IMR-90 (cell line): ENCODE measurements around the gene DOCK6. TPM values are rescaled to one million over a fixed set of nuclear protein-coding genes. Genes with fewer than 3 reads are reported as not detected.

ENCODE experiments used
- ATAC-seq: fragments of 200-7000 bp; cut with Tn5 transposase; 2 replicates; pipeline ENCODE4 v1.9.1; 2020; ENCODE audit warnings: low read depth, mild to moderate bottlenecking, moderate library complexity
- BruUV-seq: library from RNA; stranded (reverse); fragments of 400-500 nt; replicated peaks from 2 replicates; lab custom pipeline; 2021; lab: Mats Ljungman, UMichigan
- CTCF ChIA-PET: fragments of 300-600 bp; formaldehyde crosslinking; extraction: SDS; loops from one replicate; lab custom pipeline; 2021; ENCODE audit warnings: antibody characterized with exemption; lab: Yijun Ruan, JAX
- POLR2A ChIA-PET: fragments of 300-600 bp; sonication (Branson Sonifier 250); formaldehyde crosslinking; loops from one replicate; lab custom pipeline; 2022; ENCODE audit warnings: antibody characterized with exemption; ENCODE audit not compliant: unreplicated experiment; lab: Charles Lee
- DNase-seq: peaks from one replicate; pipeline ENCODE4 v3.0.0; 2013
- H2AFZ ChIP-seq: replicated peaks from 2 replicates; pipeline ENCODE3; 2013; ENCODE audit warnings: low read length, mild to moderate bottlenecking; ENCODE audit not compliant: poor library complexity
- H2AK5ac ChIP-seq: 2 replicates; pipeline ENCODE4 v1.6.1; 2013; ENCODE audit warnings: low read depth, low read length, inconsistent platforms
- H2AK9ac ChIP-seq: replicated peaks from 2 replicates; pipeline ENCODE3; 2013; ENCODE audit warnings: mild to moderate bottlenecking, low read depth, low read length, moderate library complexity; ENCODE audit not compliant: poor library complexity
- H2BK120ac ChIP-seq: 2 replicates; pipeline ENCODE4 v1.6.1; 2013; ENCODE audit warnings: low read depth, low read length, inconsistent platforms
- H2BK15ac ChIP-seq: 3 replicates; pipeline ENCODE4 v1.6.1; 2013; ENCODE audit warnings: low read depth, low read length, inconsistent platforms
- H2BK20ac ChIP-seq: 2 replicates; pipeline ENCODE4 v1.6.1; 2013; ENCODE audit warnings: low read depth, mild to moderate bottlenecking, inconsistent platforms, low read length, moderate library complexity
- H2BK5ac ChIP-seq: 2 replicates; pipeline ENCODE4 v1.6.1; 2013; ENCODE audit warnings: mild to moderate bottlenecking, low read depth, low read length, inconsistent platforms; ENCODE audit not compliant: poor library complexity, severe bottlenecking
- H3K14ac ChIP-seq: replicated peaks from 2 replicates; pipeline ENCODE4 v1.6.1; 2013; ENCODE audit warnings: low read depth, low read length, inconsistent platforms
- H3K18ac ChIP-seq: 2 replicates; pipeline ENCODE4 v1.6.1; 2013; ENCODE audit warnings: low read depth, low read length, control low read depth
- H3K23ac ChIP-seq: 2 replicates; pipeline ENCODE4 v1.6.1; 2013; ENCODE audit warnings: low read depth, low read length, inconsistent platforms
- H3K27ac ChIP-seq: 2 replicates; pipeline ENCODE4 v1.5.1; 2013; ENCODE audit warnings: mild to moderate bottlenecking, control low read depth, low read length; ENCODE audit not compliant: insufficient read depth
- H3K27me3 ChIP-seq: 2 replicates; pipeline ENCODE4 v1.6.1; 2013; ENCODE audit warnings: low read length; ENCODE audit not compliant: control insufficient read depth, insufficient read depth
- H3K36me3 ChIP-seq: 2 replicates; pipeline ENCODE4 v1.6.1; 2013; ENCODE audit warnings: low read length, mixed read lengths; ENCODE audit not compliant: control insufficient read depth, insufficient read depth
- H3K4ac ChIP-seq: 2 replicates; pipeline ENCODE4 v1.6.1; 2013; ENCODE audit warnings: low read depth, low read length, inconsistent platforms
- H3K4me1 ChIP-seq: 2 replicates; pipeline ENCODE4 v1.6.1; 2013; ENCODE audit warnings: low read length, mixed read lengths; ENCODE audit not compliant: control insufficient read depth, insufficient read depth
- H3K4me2 ChIP-seq: 2 replicates; pipeline ENCODE4 v1.6.1; 2013; ENCODE audit warnings: low read depth, mild to moderate bottlenecking, control low read depth, low read length, moderate library complexity
- H3K4me3 ChIP-seq: 2 replicates; pipeline ENCODE4 v1.5.1; 2013; ENCODE audit warnings: low read depth, mild to moderate bottlenecking, control low read depth, low read length, moderate library complexity; ENCODE audit not compliant: insufficient read depth
- H3K56ac ChIP-seq: 2 replicates; pipeline ENCODE4 v1.6.1; 2013; ENCODE audit warnings: low read length, inconsistent platforms; ENCODE audit not compliant: insufficient read depth; ENCODE audit errors: extremely low read depth
- H3K79me1 ChIP-seq, 2 experiments: 2 replicates each; pipeline ENCODE4 v1.6.1; 2013; ENCODE audit warnings: low read length in 2 of 2, inconsistent platforms in 1 of 2, low read depth in 1 of 2
- H3K9ac ChIP-seq: 2 replicates; pipeline ENCODE4 v1.6.1; 2013; ENCODE audit warnings: low read depth, low read length, control low read depth
- H3K9me1 ChIP-seq: 2 replicates; pipeline ENCODE4 v1.6.1; 2013; ENCODE audit warnings: low read length, inconsistent platforms; ENCODE audit not compliant: insufficient read depth
- H3K9me3 ChIP-seq: 2 replicates; pipeline ENCODE4 v1.6.1; 2013; ENCODE audit warnings: low read length; ENCODE audit not compliant: control insufficient read depth, insufficient read depth
- H4K20me1 ChIP-seq: 2 replicates; pipeline ENCODE4 v1.6.1; 2013; ENCODE audit warnings: low read length, inconsistent platforms; ENCODE audit not compliant: insufficient read depth
- H4K5ac ChIP-seq: 2 replicates; pipeline ENCODE4 v1.6.1; 2013; ENCODE audit warnings: mild to moderate bottlenecking, low read depth, low read length, control low read depth
- H4K8ac ChIP-seq, 2 experiments: 2 replicates each; pipeline ENCODE4 v1.6.1; 2013; ENCODE audit warnings: low read depth in 2 of 2, low read length in 2 of 2, control low read depth in 1 of 2, inconsistent platforms in 1 of 2
- H4K91ac ChIP-seq: 2 replicates; pipeline ENCODE4 v1.6.1; 2013; ENCODE audit warnings: low read depth, low read length, inconsistent platforms; ENCODE audit not compliant: insufficient read depth
- CTCF ChIP-seq: conservative IDR thresholded peaks from 2 replicates; pipeline ENCODE4 v1.5.1; 2012; ENCODE audit warnings: mild to moderate bottlenecking, low read depth, low read length, improper control_type of control experiment
- FOS ChIP-seq: fragments of 150-350 bp; IDR thresholded peaks from 2 replicates; pipeline ENCODE4 v1.6.1; 2016; ENCODE audit warnings: low read depth, low read length
- WGBS, 2 experiments: methylation state at CpG; one replicate each; pipeline versions ENCODE4 v1.1.5 to v1.1.7; 2013; ENCODE audit warnings: missing lambda C conversion rate in 2 of 2; ENCODE audit not compliant: insufficient read length in 1 of 2; ENCODE audit errors: extremely low coverage in 2 of 2; 5-methylcytosine and 5-hydroxymethylcytosine counted together
- dilution Hi-C: fragments of 300-500 bp; cut with HindIII; formaldehyde crosslinking; loops from one replicate; pipeline ENCODE4 v1.14.3; 2018; ENCODE audit warnings: low sequenced_read_pairs; ENCODE audit not compliant: unreplicated experiment
- in situ Hi-C: fragments of 300-500 bp; cut with MboI; formaldehyde crosslinking; loops from 3 replicates; pipeline ENCODE4 v1.14.3; 2019; ENCODE audit warnings: low sequenced_read_pairs, inconsistent platforms, mixed read lengths
- intact Hi-C: fragments of 100-400 bp; cut with micrococcal nuclease; formaldehyde crosslinking; loops from 2 replicates; pipeline ENCODE4 v1.10.0; 2022
- polyA plus RNA-seq, 3 experiments: library from polyadenylated mRNA; depleted of rRNA; stranded (reverse); fragments of >200 nt; gene quantifications; 2 replicates each; pipeline ENCODE4 v1.2.3, GENCODE V29; 2012; ENCODE audit warnings: low replicate concordance in 1 of 3
- total RNA-seq: library from RNA; depleted of rRNA; stranded (reverse); fragments of >200 nt; gene quantifications from 2 replicates; pipeline ENCODE4 v1.2.3, GENCODE V29; 2012

DOCK6 gene
- total and polyA plus RNA-seq, 2 of the 4 experiments (the other 2 are of a cell fraction): 5.0 to 18.4 TPM

DNA sequence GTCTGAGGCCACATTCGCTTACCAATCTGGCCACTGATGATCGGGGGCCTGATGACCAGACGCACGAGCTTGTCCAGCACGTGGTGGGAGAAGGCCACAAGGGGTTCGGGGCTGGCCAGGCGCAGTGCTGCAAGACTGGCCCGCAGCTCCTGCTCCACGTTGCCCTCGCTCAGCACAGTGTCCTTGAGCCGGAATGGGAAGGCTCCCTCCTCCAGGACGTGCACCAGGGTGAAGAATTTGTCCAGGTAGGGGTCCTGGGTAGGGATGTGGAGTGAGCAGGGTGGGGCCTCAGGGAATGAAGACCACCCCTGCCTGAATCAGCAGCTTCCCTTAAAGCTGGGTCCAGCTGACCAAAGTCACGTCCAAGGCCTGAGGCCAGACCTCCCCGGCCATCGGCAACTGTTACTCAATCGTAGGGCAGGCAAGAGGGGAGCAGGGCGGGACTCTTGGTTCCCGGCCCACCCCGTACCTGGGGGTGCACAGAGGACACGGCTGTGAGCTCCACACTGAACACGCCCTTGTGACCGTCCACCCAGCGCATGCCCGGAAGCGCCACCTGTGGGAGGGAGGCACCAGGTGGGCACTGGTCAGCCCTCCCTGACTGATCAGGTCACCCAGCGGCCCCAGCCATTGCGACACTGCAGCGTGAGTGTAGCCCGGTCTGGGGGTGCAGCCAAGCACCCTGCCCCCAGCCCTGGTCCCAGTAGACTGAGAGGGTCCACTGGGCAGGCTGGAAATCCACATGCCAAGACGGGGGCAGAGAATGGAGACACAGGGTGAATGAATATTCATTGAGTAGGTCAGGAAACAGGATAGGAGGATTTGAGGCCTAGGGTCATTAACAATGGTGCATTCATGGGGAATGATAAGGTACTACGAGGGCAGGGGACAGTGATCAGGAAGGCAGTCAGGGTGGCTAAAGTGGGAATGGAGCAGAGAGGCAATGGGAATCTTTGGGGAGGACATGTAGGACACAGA is 25.7 kb downstream of the DOCK6 start (continued):
- TF ChIP-seq CTCF: no peak

DNA sequence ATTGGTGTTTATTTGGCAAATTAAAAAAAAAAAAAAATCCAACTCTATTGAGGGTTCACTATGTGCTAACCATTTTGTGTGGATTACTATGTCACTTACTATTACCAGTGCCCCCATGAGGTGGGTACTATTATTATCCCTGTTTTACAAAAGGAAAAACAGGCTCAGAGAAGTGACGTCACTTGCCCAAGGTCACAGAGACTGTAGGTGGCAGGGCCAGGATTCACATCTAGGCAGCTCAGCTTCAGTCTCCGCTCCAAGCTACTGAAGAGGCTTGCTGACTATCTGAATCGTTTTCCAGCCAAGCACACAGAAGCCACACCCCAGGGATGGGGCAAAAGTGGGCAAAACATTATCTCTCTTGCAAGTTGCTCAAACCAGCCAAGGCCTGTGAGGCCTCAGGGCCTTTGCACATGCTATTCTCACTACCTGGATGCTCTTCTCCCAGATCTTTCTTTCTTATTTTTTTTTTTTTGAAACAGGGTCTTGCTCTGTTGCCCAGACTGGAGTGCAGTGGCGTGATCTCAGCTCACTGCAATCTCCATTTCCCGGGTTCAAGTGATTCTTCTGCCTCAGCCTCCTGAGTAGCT is 27.7 kb downstream of the DOCK6 start:
- Histone ChIP-seq H3K9me1 (0 out of 2 replicates have a peak, but pooled peaks cover 5% of the 10 kb centered on the region), H3K79me1 (no peaks in the 10 kb centered on the region), H4K20me1 (no peaks in the 10 kb centered on the region), H3K56ac (no peak overlapping the region), H3K4me3 (no peak overlapping the region), H3K36me3 (peaks cover 33% of the 10 kb centered on the region), H4K8ac (no peak overlapping the region), H2AFZ (no peak overlapping the region), H2AK5ac (no peak overlapping the region), H3K27me3 (no peaks in the 10 kb centered on the region), H2AK9ac (no peak overlapping the region), H3K27ac (no peak overlapping the region), H3K4me1 (no peaks in the 10 kb centered on the region), H3K18ac (no peak overlapping the region), H4K91ac (no peak overlapping the region), H3K9ac (no peak overlapping the region), H4K5ac (no peak overlapping the region), H2BK15ac (no peak overlapping the region), H3K4ac (no peak overlapping the region), H3K14ac (no peak overlapping the region), H2BK20ac (no peak overlapping the region), H3K23ac (no peak overlapping the region), H2BK120ac (no peak overlapping the region), H3K9me3 (no peaks in the 10 kb centered on the region), H2BK5ac (no peak overlapping the region), H3K4me2 (no peak overlapping the region)
- intact Hi-C loops: no loop called here
- in situ Hi-C loops: no loop called here
- no peak for ATAC-seq
- ChIA-PET POLR2A (no interaction called here), CTCF (no interaction called here)
- no peak for TF ChIP-seq FOS
- no TSS peak for BruUV-seq
- dilution Hi-C loops: no loop called here
- DNase-seq: no peak
- WGBS, 2 experiments: 92% methylated on average over 2 of the region's 5 CpGs; no CpG with 5 or more reads in 1 of the 2 experiments
